DND-41 (cell line): ENCODE results near the gene HDDC3.

Experiments used
- CTCF ChIP-seq: IDR thresholded peaks from 2 replicates; pipeline ENCODE4 v1.5.1; 2012; ENCODE audit warnings: borderline replicate concordance, low read length, moderate library complexity, mild to moderate bottlenecking; ENCODE audit not compliant: poor library complexity, severe bottlenecking; ENCODE audit errors: extremely low read depth
- EZH2 ChIP-seq: IDR thresholded peaks from 3 replicates; pipeline ENCODE4 v1.6.1; 2012; ENCODE audit warnings: borderline replicate concordance, low read depth, mild to moderate bottlenecking, moderate library complexity, low read length, inconsistent platforms; ENCODE audit not compliant: severe bottlenecking

GRCh38 chr15:90936823-90937222, 4.5 kb upstream of the HDDC3 start:
- no peak for TF ChIP-seq CTCF
- TF ChIP-seq EZH2: no peak
